HT-29 (cell line): ENCODE results near the gene DNAJB6. TPM values are rescaled to one million over a fixed set of nuclear protein-coding genes. Genes with fewer than 3 reads are reported as not detected.
"Not testable (repeated sequence)": the region's sequence is repeated elsewhere in the genome, so short reads cannot be mapped to it uniquely, and the experiment has no call there.

Source experiments
- DNase-seq: peaks from one replicate; pipeline ENCODE4 v3.0.0-alpha.2; 2015; ENCODE audit warnings: low spot score
- total RNA-seq: library from RNA; depleted of rRNA; stranded (reverse); fragments of >200 nt; shearing (Covaris generic); gene quantifications from 2 replicates; pipeline ENCODE4 v1.2.3, GENCODE V29; 2014

The DNAJB6 gene
- total RNA-seq, 1 experiment from 2014 or later = 48.2 TPM

- no peak for DNase-seq
Measured at GRCh38 chr7:157441023-157441399, 104.2 kb downstream of the DNAJB6 start.

- no peak for DNase-seq
Measured at GRCh38 chr7:157442456-157442855, 105.7 kb downstream of the DNAJB6 start.

- no peak for DNase-seq
Measured at GRCh38 chr7:157442993-157443831, 106.4 kb downstream of the DNAJB6 start.

GRCh38 chr7:157444011-157444842, 107.4 kb downstream of the DNAJB6 start:
- no peak for DNase-seq

- no peak for DNase-seq
Measured at GRCh38 chr7:157444843-157445135, 108.0 kb downstream of the DNAJB6 start.

GRCh38 chr7:157445246-157445955, 108.6 kb downstream of the DNAJB6 start:
- DNase-seq = no peak

- no peak for DNase-seq
Measured at GRCh38 chr7:157445956-157446295, 109.1 kb downstream of the DNAJB6 start.

GRCh38 chr7:157446322-157446721, 109.5 kb downstream of the DNAJB6 start:
- DNase-seq = no peak

- not testable (repeated sequence) for DNase-seq
Measured at GRCh38 chr7:157454003-157454402, 117.2 kb downstream of the DNAJB6 start.

GRCh38 chr7:157457355-157458253, 120.8 kb downstream of the DNAJB6 start:
- no peak for DNase-seq

- no peak for DNase-seq
Measured at GRCh38 chr7:157458254-157458633, 121.4 kb downstream of the DNAJB6 start.

- DNase-seq = no peak
Measured at GRCh38 chr7:157459966-157460365, 123.2 kb downstream of the DNAJB6 start.

- DNase-seq = no peak
Measured at GRCh38 chr7:157460721-157461120, 123.9 kb downstream of the DNAJB6 start.

- peak; percentile 80 for DNase-seq
Measured at GRCh38 chr7:157461573-157462418, 125.0 kb downstream of the DNAJB6 start.

- peak; percentile 65 for DNase-seq
Measured at GRCh38 chr7:157462419-157462771, 125.6 kb downstream of the DNAJB6 start.

GRCh38 chr7:157462840-157463239, 126.0 kb downstream of the DNAJB6 start:
- peak; percentile 9 for DNase-seq

GRCh38 chr7:157463245-157463644, 126.4 kb downstream of the DNAJB6 start:
- no peak for DNase-seq

GRCh38 chr7:157464111-157464970, 127.5 kb downstream of the DNAJB6 start:
- DNase-seq = no peak
